ENCODE results near the gene ARHGEF17. TPM values are rescaled to one million over a fixed set of nuclear protein-coding genes. Genes with fewer than 3 reads are reported as not detected.

The ARHGEF17 gene
- total RNA-seq, 1 experiment from 2014 or later: 24.0 TPM

DNA sequence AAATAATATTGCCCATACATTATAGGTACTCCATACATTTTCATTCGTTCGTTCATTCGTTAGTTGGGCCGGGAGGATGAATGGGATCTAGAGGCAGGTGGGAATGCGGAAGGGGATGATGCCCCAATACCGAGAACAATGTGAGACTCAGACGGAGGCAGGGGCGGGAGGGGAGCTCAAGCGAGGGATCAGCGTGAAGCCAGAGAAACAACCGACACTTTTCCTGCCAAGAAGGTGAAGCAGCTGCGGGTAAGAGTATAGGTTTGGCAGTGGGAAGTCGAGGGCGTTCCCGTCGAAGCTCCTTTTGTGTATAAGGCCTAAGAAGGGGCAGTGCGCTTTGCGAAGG, 1.1 kb upstream of the ARHGEF17 start:
- no TSS peak for BruUV-seq (replicated peaks)
- ChIA-PET CTCF (interaction anchor here (0.6 to 2.6 kb wide), 13 partner anchors 9 to 1934 kb away, joined by 3 to 60 read pairs (median 6); no protein-coding TSS in a partner anchor), POLR2A (ENCODE audit: low non-redundant PET) (interaction anchor here (0.6 to 0.8 kb wide), 5 partner anchors 10 to 454 kb away, joined by 4 to 10 read pairs (median 7); partner anchors contain the start of genes FAM168A and RAB6A)
- TF ChIP-seq EZH2 (IDR thresholded peaks at IDR 0.05; ENCODE audit: borderline replicate concordance, low read depth, low read length, poor library complexity, severe bottlenecking) (no peak), CTCF (conservative IDR thresholded peaks at IDR 0.05; ENCODE audit: low read depth, low read length) (no peak)
- no peak for DNase-seq (ENCODE audit: low spot score)
- Histone ChIP-seq H3K4me1 (ENCODE audit: insufficient read depth, low read length, poor library complexity, severe bottlenecking) (peaks cover 19% of the 10 kb centered on the region), H3K9me3 (ENCODE audit: low read depth, low read length, poor library complexity, severe bottlenecking) (no peaks in the 10 kb centered on the region), H3K27ac (ENCODE audit: low read depth, low read length, poor library complexity, severe bottlenecking) (peak overlapping the region; percentile 59), H3K4me3 (ENCODE audit: low read depth, low read length, poor library complexity, severe bottlenecking) (peak overlapping the region; percentile 72), H3K27me3 (replicated peaks; ENCODE audit: insufficient read depth, low read depth, low read length, poor library complexity) (no peaks in the 10 kb centered on the region), H3K36me3 (ENCODE audit: insufficient read depth, low read length, poor library complexity, severe bottlenecking) (no peaks in the 10 kb centered on the region)
- intact Hi-C loops (cut with micrococcal nuclease; ENCODE audit: unreplicated experiment): loop anchor here (1.0 kb wide), 2 partner anchors 28 to 86 kb away; no protein-coding TSS in a partner anchor

DNA sequence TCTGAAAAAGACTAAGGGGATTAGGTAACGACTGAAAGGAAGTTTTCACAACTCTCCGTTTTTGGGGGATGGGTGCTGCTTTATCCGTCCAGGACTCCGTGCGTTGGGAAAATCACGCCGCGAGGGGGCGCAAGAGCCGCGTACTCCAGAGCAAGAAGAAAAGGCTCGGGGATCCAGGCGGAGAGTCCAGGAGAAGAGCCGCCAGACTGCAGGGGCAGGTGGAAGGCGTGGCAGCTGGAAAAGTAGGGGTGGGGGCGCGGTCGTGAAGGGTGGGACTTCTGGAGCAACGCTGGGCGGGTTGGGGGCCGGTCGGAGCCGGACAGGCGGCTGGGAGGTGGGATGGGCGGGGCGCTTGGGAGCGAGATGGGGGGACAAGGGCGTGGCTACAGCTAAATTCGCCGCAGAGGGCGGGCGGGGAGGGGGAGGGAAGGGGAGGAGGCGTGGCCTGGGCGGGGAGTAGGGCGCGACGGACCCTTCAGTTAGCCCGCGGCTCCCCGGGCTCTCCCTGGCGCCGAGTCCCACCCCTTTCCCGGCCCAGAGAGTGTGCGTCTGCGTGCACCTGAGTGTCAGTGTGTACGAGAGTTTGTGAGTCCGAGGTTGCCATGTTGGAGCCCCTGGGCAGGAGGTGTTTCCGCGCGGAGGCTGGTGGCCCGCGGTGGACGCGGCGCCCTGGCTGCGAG, 613 bp upstream of the ARHGEF17 start:
- ChIA-PET POLR2A (ENCODE audit: low non-redundant PET) (interaction anchor here (0.6 to 0.8 kb wide), 5 partner anchors 10 to 453 kb away, joined by 4 to 10 read pairs (median 7); partner anchors contain the start of genes FAM168A and RAB6A), CTCF (interaction anchor here (0.6 to 2.6 kb wide), 15 partner anchors 10 to 1934 kb away, joined by 3 to 60 read pairs (median 5); no protein-coding TSS in a partner anchor)
- Histone ChIP-seq H3K9me3 (ENCODE audit: low read depth, low read length, poor library complexity, severe bottlenecking) (no peaks in the 10 kb centered on the region), H3K27me3 (replicated peaks; ENCODE audit: insufficient read depth, low read depth, low read length, poor library complexity) (no peaks in the 10 kb centered on the region), H3K27ac (ENCODE audit: low read depth, low read length, poor library complexity, severe bottlenecking) (peak overlapping the region; percentile 83), H3K4me1 (ENCODE audit: insufficient read depth, low read length, poor library complexity, severe bottlenecking) (peaks cover 24% of the 10 kb centered on the region), H3K4me3 (ENCODE audit: low read depth, low read length, poor library complexity, severe bottlenecking) (peak overlapping the region; percentile 72), H3K36me3 (ENCODE audit: insufficient read depth, low read length, poor library complexity, severe bottlenecking) (no peaks in the 10 kb centered on the region)
- intact Hi-C loops (cut with micrococcal nuclease; ENCODE audit: unreplicated experiment): loop anchor here (1.0 kb wide), 2 partner anchors 28 to 86 kb away; no protein-coding TSS in a partner anchor
- no TSS peak for BruUV-seq (replicated peaks)
- DNase-seq (ENCODE audit: low spot score): peak; percentile 100
- peak; percentile 98 for TF ChIP-seq CTCF (conservative IDR thresholded peaks at IDR 0.05; ENCODE audit: low read depth, low read length)
- no peak for TF ChIP-seq EZH2 (IDR thresholded peaks at IDR 0.05; ENCODE audit: borderline replicate concordance, low read depth, low read length, poor library complexity, severe bottlenecking)

DNA sequence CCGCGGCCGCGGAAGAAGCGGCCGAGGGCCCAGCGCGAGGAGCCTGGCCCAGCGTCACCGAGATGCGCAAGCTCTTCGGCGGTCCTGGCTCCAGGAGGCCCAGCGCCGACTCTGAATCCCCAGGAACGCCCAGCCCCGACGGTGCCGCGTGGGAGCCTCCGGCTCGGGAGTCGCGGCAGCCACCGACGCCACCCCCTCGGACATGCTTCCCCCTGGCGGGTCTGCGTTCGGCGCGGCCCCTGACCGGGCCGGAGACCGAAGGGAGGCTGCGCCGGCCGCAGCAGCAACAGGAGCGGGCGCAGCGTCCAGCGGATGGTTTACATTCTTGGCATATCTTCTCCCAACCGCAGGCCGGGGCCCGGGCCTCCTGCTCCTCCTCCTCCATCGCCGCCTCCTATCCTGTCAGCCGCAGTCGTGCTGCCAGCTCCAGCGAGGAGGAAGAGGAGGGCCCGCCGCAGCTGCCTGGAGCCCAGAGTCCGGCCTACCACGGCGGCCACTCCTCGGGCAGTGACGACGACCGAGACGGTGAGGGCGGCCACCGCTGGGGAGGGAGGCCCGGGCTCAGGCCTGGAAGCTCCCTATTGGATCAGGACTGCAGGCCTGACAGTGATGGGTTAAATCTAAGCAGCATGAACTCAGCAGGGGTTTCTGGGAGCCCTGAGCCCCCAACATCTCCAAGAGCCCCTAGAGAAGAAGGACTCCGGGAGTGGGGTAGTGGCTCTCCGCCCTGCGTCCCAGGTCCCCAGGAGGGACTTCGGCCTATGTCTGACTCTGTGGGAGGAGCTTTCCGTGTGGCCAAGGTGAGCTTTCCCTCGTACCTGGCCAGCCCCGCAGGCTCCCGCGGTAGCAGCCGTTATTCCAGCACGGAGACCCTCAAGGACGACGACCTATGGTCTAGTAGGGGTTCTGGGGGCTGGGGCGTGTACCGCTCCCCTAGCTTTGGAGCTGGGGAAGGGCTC, 1.2 kb downstream of the ARHGEF17 start:
- intact Hi-C loops (cut with micrococcal nuclease; ENCODE audit: unreplicated experiment): no loop called here
- Histone ChIP-seq H3K27me3 (replicated peaks; ENCODE audit: insufficient read depth, low read depth, low read length, poor library complexity) (no peaks in the 10 kb centered on the region), H3K27ac (ENCODE audit: low read depth, low read length, poor library complexity, severe bottlenecking) (peak overlapping the region; percentile 83), H3K4me1 (ENCODE audit: insufficient read depth, low read length, poor library complexity, severe bottlenecking) (peaks cover 38% of the 10 kb centered on the region), H3K36me3 (ENCODE audit: insufficient read depth, low read length, poor library complexity, severe bottlenecking) (no peaks in the 10 kb centered on the region), H3K9me3 (ENCODE audit: low read depth, low read length, poor library complexity, severe bottlenecking) (no peaks in the 10 kb centered on the region), H3K4me3 (ENCODE audit: low read depth, low read length, poor library complexity, severe bottlenecking) (peak overlapping the region; percentile 72)
- TF ChIP-seq CTCF (conservative IDR thresholded peaks at IDR 0.05; ENCODE audit: low read depth, low read length): no peak
- no peak for TF ChIP-seq EZH2 (IDR thresholded peaks at IDR 0.05; ENCODE audit: borderline replicate concordance, low read depth, low read length, poor library complexity, severe bottlenecking)
- no TSS peak for BruUV-seq (replicated peaks)
- POLR2A ChIA-PET (ENCODE audit: low non-redundant PET): no interaction called here
- DNase-seq (ENCODE audit: low spot score): peak; percentile 74
- CTCF ChIA-PET: interaction anchor here (0.6 to 2.2 kb wide), 4 partner anchors 10 to 156 kb away, joined by 3 to 13 read pairs (median 4); no protein-coding TSS in a partner anchor

All from A673 (cell line).